T-helper 1 cell treated with Interleukin-12 subunit alpha and Interleukin-12 subunit beta and Interleukin-4 antibody, amounts not matched to agents 30 μg/mL and 1 μg/mL, for 36 hours (primary cell): ENCODE results near the gene NFE2L3.
"Not testable (repeated sequence)": the region's sequence is repeated elsewhere in the genome, so short reads cannot be mapped to it uniquely, and the experiment has no call there.

Experiments used
- H3K27ac Mint-ChIP-seq: one replicate; pipeline ENCODE4 v1.8.0; 2021; ENCODE audit warnings: mild to moderate bottlenecking, mixed read lengths
- H3K27me3 Mint-ChIP-seq: one replicate; pipeline ENCODE4 v1.8.0; 2021; ENCODE audit warnings: low read depth, mixed read lengths
- H3K36me3 Mint-ChIP-seq: one replicate; pipeline ENCODE4 v1.8.0; 2021; ENCODE audit warnings: low read depth, mixed read lengths
- H3K4me1 Mint-ChIP-seq: one replicate; pipeline ENCODE4 v1.8.0; 2021; ENCODE audit warnings: low read depth, mixed read lengths
- H3K4me3 Mint-ChIP-seq: one replicate; pipeline ENCODE4 v1.8.0; 2021; ENCODE audit warnings: mild to moderate bottlenecking, moderate library complexity, mixed read lengths
- H3K9me3 Mint-ChIP-seq: one replicate; pipeline ENCODE4 v1.8.0; 2021; ENCODE audit warnings: mixed read lengths

Gene NFE2L3

DNA sequence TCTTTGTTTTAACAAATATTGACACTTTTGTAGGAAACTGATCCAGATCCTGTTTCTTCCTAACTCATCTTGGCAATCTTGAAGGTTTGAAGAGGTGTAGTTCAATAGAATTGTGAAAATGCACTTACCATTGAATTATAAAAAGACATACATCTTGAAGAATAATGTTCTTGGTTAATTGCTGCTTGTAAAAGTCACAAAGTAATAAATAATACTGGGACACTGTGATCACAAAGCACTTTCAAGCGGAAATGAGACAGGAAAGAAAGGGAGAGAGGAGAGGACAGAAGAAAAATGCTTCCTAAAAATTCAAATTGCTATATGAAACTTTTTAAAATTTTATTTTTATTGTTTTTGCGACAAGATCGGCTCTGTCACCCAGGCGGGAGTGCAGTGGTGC is 15.2 kb upstream of the NFE2L3 start:
- no peak overlapping the region for H3K27ac Mint-ChIP-seq
- H3K27me3 Mint-ChIP-seq: peaks cover 25% of the 10 kb centered on the region
- H3K9me3 Mint-ChIP-seq: no peaks in the 10 kb centered on the region
- H3K4me3 Mint-ChIP-seq: no peak overlapping the region
- no peaks in the 10 kb centered on the region for H3K36me3 Mint-ChIP-seq
- peaks cover 2% of the 10 kb centered on the region for H3K4me1 Mint-ChIP-seq

DNA sequence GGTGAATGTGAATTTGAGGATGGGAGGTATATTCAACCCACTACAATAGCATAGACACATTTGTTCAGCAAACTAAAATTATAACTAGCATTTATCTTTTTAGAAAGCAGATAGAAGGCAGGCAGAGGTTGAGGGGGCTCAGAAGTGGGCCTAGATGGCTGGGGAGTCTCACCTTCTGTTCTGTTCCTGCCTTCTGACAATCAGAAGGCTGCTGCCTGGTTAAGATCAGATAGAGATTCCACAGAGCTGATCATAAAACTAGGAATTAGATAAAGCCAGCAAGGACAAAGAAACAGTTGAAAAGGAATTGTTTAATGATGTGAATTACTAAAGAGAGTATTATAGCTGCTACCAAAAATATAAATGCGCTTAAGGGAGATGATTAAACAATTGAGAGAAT is 11.6 kb upstream of the NFE2L3 start:
- Mint-ChIP-seq H3K4me3 (no peak overlapping the region), H3K9me3 (no peaks in the 10 kb centered on the region), H3K4me1 (peaks cover 2% of the 10 kb centered on the region), H3K36me3 (no peaks in the 10 kb centered on the region), H3K27ac (no peak overlapping the region), H3K27me3 (peaks cover 6% of the 10 kb centered on the region)

DNA sequence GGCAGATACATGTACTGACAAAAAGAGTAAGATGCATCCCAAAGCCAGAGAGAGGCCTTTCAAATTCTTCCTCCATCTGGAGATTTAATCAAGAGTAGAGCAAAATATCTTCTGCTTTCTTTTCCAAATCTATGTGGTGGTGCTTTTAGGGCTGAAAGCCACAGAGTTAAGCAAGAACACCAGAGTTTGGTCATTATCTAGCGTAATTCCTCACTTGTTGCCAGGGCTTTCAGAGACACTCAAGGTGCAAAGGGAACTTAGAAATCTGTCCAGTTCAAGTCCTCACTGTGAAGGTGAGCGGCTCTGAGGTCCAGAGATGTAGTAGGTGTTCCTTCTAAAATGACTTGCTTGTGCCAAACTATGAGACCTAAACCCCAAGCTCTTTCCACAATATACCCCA is 10.9 kb upstream of the NFE2L3 start:
- H3K4me3 Mint-ChIP-seq: no peak overlapping the region
- H3K27ac Mint-ChIP-seq: no peak overlapping the region
- peaks cover 6% of the 10 kb centered on the region for H3K27me3 Mint-ChIP-seq
- H3K9me3 Mint-ChIP-seq: no peaks in the 10 kb centered on the region
- no peaks in the 10 kb centered on the region for H3K36me3 Mint-ChIP-seq
- H3K4me1 Mint-ChIP-seq: peaks cover 2% of the 10 kb centered on the region

DNA sequence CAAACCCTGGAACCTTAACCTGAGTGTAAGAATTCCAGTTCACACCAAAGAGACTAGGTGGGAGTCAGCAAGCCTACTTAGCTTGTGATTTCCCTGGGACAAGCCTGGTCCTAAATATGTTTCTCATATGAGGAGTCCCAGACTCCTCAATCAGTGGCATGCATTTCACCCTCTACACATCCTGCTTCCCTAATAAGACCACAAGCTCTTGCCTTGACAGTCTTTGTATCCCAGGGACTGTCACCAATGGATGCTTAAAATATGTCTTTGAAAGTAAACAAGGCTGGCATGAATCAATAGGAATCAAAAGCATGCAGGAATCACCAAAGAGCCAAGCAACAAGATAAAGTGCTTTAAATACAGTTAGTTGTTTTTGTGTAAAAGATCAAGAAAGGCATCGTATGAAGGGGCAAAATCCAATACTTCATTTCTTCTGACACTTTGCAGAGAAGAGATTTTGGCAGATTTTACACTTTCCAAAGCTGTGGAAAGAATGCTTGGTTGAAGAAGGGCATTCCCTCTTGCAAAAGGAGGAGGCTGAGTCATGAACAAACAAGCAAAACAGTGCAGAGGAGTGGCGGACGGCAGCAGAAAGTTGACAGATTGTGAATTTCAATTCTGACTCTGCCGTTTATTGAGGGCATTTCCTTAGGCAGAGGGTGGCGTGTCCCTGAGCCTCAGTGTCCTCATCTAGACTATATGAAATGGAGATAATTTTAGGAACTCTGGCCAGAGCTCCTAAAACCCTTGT is 8.5 kb upstream of the NFE2L3 start:
- Mint-ChIP-seq H3K4me1 (no peaks in the 10 kb centered on the region), H3K27ac (no peak overlapping the region), H3K36me3 (no peaks in the 10 kb centered on the region), H3K4me3 (no peak overlapping the region), H3K9me3 (no peaks in the 10 kb centered on the region), H3K27me3 (peaks cover 3% of the 10 kb centered on the region)

DNA sequence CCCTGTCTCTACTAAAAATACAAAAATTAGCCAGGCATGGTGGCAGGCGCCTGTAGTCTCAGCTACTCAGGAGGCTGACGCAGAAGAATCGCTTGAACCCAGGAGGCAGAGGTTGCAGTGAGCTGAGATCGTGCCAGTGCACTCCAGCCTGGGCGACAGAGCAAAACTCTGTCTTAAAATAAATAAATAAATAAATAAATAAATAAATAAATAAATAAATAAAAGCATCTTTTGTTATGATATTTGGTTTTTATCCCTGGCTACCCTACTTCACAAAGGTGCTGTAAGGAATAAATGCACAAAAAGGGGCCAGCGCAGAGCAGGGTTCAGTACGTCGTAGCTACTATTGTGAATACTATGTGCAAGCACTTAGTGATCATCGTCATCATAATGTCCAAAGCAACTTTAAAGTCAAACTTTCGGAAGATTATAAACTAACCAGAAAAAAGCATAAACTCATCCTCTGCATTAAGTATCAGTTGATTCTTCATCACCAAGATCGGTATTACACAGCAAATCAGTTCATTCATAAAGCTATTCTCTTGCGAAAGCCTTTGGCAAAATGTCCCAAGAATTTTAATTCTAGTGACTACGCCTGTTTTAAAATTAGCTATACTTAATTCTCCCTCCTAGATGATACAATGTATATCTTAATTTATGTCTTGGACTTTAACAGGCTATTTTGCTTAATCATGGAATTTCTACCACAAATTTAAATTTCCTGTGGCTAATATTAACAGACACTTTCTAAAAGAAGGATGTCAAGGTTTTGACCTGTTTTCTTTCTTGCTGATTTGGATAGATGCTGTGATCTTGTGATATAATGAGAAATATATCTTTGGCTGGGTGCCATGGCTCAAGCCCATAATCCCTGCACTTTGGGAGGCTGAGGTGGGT is 7.6 kb upstream of the NFE2L3 start:
- H3K36me3 Mint-ChIP-seq: no peaks in the 10 kb centered on the region
- H3K9me3 Mint-ChIP-seq: no peaks in the 10 kb centered on the region
- H3K27ac Mint-ChIP-seq: no peak overlapping the region
- H3K4me3 Mint-ChIP-seq: no peak overlapping the region
- H3K4me1 Mint-ChIP-seq: no peaks in the 10 kb centered on the region
- peaks cover 3% of the 10 kb centered on the region for H3K27me3 Mint-ChIP-seq

DNA sequence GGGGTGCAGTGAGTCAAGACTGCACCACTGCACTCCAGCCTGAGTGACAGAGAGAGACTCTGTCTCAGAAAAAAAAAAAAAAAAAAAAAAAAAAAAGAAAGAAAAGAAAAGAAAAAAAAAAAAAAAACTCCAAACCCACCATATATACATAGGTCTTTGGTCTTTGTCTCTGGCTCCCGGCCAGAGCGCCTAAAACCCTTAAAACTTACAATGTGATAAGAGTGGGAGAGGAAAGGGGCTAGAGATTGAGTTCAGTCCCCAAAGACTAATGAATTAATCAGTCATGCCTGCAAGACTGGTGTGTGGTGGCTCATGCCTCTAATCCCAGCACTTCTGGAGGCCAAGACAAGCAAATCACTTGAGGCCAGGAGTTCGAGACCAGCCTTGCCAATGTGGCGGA is 6.8 kb upstream of the NFE2L3 start:
- Mint-ChIP-seq H3K4me3 (no peak overlapping the region), H3K4me1 (peaks cover 3% of the 10 kb centered on the region), H3K27ac (no peak overlapping the region), H3K9me3 (no peaks in the 10 kb centered on the region), H3K27me3 (peaks cover 3% of the 10 kb centered on the region), H3K36me3 (no peaks in the 10 kb centered on the region)

DNA sequence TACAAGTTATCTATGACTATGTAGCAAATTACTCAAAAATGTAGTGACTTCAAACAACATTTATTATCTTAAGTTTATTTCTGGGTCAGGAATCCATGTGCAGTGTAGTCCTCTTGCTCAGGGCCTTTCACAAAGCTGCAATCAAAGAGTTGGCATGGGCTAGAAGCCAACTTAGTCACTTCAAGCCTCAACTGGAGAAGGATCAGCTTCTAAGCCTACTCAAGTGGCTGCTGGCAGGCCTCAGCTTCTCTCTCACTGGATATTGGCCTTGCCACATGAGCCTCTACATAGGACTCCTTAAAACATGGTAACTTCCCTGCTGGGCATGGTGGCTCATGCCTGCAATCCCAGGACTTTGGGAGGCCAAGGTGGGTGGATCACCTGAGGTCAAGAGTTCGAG is 5.0 kb upstream of the NFE2L3 start:
- H3K4me3 Mint-ChIP-seq: no peak overlapping the region
- H3K4me1 Mint-ChIP-seq: peaks cover 18% of the 10 kb centered on the region
- H3K27me3 Mint-ChIP-seq: peaks cover 3% of the 10 kb centered on the region
- H3K27ac Mint-ChIP-seq: no peak overlapping the region
- no peaks in the 10 kb centered on the region for H3K9me3 Mint-ChIP-seq
- no peaks in the 10 kb centered on the region for H3K36me3 Mint-ChIP-seq

DNA sequence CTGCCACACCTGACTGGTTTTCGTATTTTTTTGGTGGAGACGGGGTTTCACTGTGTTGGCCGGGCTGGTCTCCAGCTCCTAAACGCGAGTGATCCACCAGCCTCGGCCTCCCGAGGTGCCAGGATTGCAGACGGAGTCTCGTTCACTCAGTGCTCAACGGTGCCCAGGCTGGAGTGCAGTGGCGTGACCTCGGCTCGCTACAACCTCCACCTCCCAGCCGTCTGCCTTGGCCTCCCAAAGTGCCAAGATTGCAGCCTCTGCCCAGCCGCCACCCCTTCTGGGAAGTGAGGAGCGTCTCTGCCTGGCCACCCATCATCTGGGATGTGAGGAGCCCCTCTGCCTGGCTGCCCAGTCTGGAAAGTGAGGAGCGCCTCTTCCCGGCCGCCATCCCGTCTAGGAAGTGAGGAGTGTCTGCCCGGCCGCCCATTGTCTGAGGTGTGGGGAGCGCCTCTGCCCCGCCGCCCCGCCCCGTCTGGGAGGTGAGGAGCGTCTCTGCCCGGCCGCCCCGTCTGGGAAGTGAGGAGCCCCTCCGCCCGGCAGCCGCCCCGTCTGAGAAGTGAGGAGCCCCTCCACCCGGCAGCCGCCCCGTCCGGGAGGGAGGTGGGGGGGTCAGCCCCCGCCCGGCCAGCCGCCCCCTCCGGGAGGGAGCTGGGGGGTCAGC is 4.2 kb upstream of the NFE2L3 start:
- H3K9me3 Mint-ChIP-seq, H3K27ac Mint-ChIP-seq, H3K27me3 Mint-ChIP-seq, H3K36me3 Mint-ChIP-seq, H3K4me3 Mint-ChIP-seq: not testable (repeated sequence)
- H3K4me1 Mint-ChIP-seq: peaks cover 18% of the 10 kb centered on the region

DNA sequence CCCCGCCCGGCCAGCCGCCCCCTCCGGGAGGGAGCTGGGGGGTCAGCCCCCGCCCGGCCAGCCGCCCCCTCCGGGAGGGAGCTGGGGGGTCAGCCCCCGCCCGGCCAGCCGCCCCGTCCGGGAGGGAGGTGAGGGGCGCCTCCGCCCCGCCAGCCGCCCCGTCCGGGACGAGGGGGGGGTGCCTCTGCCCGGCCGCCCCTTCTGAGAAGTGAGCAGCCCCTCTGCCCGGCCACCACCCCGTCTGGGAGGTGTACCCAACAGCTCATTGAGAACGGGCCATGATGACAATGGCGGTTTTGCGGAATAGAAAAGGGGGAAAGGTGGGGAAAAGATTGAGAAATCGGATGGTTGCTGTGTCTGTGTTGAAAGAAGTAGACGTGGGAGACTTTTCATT is 3.7 kb upstream of the NFE2L3 start:
- peaks cover 20% of the 10 kb centered on the region for H3K4me1 Mint-ChIP-seq
- not testable (repeated sequence) for H3K27ac Mint-ChIP-seq, H3K36me3 Mint-ChIP-seq, H3K4me3 Mint-ChIP-seq, H3K27me3 Mint-ChIP-seq, H3K9me3 Mint-ChIP-seq

DNA sequence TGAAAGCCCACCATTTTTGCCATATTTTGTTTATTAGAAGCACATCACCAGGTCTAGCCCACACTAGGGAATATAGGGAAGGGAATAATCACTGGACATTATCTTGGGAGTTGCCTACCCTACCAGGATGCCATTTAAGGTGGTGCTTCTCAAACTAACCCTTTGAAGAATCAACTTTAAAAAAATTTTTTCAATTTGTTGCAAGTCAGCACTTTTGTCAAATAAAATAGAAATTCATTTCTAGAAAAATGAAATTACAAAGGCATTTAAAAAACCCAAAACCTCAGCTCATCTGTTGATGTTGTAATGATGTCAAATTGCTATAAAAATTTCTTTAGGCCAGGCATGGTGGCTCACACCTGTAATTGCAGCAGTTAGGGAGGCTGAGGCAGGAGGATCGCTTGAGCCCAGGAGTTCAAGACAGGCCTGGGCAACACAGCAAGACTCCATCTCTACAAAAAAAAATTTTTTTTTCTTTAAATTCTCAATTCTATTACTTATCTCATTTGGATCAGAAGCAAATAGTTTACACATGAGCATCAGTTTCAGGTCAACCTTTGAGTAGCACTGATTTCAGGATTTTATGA is 2.5 kb upstream of the NFE2L3 start:
- Mint-ChIP-seq H3K27ac (no peak overlapping the region), H3K9me3 (no peaks in the 10 kb centered on the region), H3K36me3 (peaks cover 12% of the 10 kb centered on the region), H3K27me3 (peaks cover under 1% of the 10 kb centered on the region), H3K4me1 (peaks cover 27% of the 10 kb centered on the region), H3K4me3 (no peak overlapping the region)

DNA sequence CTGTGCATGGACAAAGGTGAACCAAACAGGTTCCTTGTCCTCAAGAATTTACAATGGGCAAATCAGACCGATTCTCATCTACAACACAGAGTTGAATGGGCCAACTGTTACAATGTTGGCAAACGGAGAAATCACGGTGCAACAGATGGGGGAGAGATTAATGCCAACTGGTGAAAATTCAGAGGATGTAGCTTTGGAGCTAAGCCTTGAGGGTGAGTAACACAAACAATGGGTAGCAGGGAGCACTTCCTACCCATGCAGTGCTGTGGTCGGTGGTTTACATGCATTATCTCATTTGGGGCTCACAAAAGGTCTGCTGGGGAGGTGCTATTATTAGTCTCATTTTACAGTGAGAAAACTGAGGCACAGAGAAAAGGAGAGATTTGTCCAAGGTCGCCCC is 902 bp upstream of the NFE2L3 start:
- H3K4me3 Mint-ChIP-seq: peak overlapping the region; percentile 84
- no peaks in the 10 kb centered on the region for H3K27me3 Mint-ChIP-seq
- peaks cover 42% of the 10 kb centered on the region for H3K4me1 Mint-ChIP-seq
- H3K9me3 Mint-ChIP-seq: no peaks in the 10 kb centered on the region
- peaks cover 14% of the 10 kb centered on the region for H3K36me3 Mint-ChIP-seq
- H3K27ac Mint-ChIP-seq: peak overlapping the region; percentile 94

DNA sequence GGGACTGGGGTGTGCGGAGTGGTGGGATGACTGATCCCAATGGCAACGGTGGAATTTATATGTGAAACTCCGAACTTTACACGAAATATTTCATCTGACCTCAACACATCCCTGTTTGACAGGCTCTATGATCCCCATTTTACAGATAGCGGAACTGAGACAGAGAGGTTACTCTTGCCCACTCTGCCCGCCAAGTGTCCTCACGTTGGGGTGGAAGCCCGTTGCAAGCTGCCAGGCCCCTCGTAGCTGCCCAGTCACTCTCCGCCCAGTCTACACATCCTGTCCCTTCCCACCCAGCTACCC is 397 bp upstream of the NFE2L3 start:
- Mint-ChIP-seq H3K27me3 (no peaks in the 10 kb centered on the region), H3K36me3 (peaks cover 14% of the 10 kb centered on the region), H3K27ac (peak overlapping the region; percentile 94), H3K9me3 (no peaks in the 10 kb centered on the region), H3K4me1 (peaks cover 46% of the 10 kb centered on the region), H3K4me3 (peak overlapping the region; percentile 84)

DNA sequence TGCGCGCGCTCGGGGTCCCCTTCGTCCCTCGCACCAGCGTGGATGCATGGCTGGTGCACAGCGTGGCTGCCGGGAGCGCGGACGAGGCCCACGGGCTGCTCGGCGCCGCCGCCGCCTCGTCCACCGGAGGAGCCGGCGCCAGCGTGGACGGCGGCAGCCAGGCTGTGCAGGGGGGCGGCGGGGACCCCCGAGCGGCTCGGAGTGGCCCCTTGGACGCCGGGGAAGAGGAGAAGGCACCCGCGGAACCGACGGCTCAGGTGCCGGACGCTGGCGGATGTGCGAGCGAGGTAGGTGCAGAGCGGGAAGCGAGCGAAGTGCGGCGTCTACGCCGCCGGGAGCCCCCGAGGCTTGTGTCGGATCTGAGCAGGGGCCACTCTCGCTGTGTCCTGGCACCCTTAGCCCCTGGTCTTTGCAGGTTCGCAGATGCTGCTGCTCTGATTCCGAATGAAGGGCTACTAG is 813 bp downstream of the NFE2L3 start:
- peaks cover 15% of the 10 kb centered on the region for H3K36me3 Mint-ChIP-seq
- peak overlapping the region; percentile 97 for H3K27ac Mint-ChIP-seq
- H3K9me3 Mint-ChIP-seq, H3K27me3 Mint-ChIP-seq: not testable (repeated sequence)
- H3K4me3 Mint-ChIP-seq: peak overlapping the region; percentile 98
- H3K4me1 Mint-ChIP-seq: peaks cover 55% of the 10 kb centered on the region

DNA sequence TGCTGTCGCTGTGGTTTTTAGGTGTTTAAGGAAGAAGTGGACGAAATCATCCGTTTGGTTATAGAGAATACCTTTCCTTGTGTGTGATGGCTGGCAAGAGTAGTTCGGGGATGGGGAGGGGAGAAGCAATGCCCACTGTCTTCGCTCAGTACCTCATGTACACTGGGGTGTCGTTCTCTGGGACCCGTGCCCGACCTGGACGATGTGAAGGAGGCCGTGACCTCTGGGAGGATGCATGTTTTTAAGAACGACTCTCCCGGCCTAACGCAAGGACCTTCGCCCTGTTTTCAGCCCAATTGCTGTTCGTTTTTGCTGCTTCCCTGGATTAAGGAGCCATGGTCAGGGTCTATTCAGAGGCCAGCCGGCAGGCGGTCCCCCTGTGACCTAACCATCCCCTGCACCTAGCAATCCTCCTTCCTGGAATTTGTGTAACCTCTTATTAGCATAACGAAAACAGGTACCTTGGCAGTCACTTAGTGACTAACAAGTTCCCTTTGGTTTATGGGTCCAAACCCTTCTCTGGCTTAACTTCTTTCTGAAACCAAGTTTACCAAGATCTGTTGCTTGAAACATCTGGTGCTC is 1.3 kb downstream of the NFE2L3 start:
- H3K27ac Mint-ChIP-seq: peak overlapping the region; percentile 97
- H3K9me3 Mint-ChIP-seq: no peaks in the 10 kb centered on the region
- no peaks in the 10 kb centered on the region for H3K27me3 Mint-ChIP-seq
- peak overlapping the region; percentile 98 for H3K4me3 Mint-ChIP-seq
- peaks cover 60% of the 10 kb centered on the region for H3K4me1 Mint-ChIP-seq
- H3K36me3 Mint-ChIP-seq: peaks cover 20% of the 10 kb centered on the region
